ENCODE data around the gene FNDC3B.

FNDC3B gene

GRCh38 chr3:172378439-172378838 lies 339.1 kb downstream of the FNDC3B start:
- TF ChIP-seq, protein P1, sequence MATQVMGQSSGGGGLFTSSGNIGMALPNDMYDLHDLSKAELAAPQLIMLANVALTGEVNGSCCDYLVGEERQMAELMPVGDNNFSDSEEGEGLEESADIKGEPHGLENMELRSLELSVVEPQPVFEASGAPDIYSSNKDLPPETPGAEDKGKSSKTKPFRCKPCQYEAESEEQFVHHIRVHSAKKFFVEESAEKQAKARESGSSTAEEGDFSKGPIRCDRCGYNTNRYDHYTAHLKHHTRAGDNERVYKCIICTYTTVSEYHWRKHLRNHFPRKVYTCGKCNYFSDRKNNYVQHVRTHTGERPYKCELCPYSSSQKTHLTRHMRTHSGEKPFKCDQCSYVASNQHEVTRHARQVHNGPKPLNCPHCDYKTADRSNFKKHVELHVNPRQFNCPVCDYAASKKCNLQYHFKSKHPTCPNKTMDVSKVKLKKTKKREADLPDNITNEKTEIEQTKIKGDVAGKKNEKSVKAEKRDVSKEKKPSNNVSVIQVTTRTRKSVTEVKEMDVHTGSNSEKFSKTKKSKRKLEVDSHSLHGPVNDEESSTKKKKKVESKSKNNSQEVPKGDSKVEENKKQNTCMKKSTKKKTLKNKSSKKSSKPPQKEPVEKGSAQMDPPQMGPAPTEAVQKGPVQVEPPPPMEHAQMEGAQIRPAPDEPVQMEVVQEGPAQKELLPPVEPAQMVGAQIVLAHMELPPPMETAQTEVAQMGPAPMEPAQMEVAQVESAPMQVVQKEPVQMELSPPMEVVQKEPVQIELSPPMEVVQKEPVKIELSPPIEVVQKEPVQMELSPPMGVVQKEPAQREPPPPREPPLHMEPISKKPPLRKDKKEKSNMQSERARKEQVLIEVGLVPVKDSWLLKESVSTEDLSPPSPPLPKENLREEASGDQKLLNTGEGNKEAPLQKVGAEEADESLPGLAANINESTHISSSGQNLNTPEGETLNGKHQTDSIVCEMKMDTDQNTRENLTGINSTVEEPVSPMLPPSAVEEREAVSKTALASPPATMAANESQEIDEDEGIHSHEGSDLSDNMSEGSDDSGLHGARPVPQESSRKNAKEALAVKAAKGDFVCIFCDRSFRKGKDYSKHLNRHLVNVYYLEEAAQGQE (IDR thresholded peaks at IDR 0.05; ENCODE audit: low read depth): no peak
- TF ChIP-seq USF1 (IDR thresholded peaks at IDR 0.05) (no peak), CREB1 (IDR thresholded peaks at IDR 0.05; ENCODE audit: low read depth) (no peak), YY1 (IDR thresholded peaks at IDR 0.05; ENCODE audit: low read depth) (no peak)
- TF ChIP-seq, protein P2, sequence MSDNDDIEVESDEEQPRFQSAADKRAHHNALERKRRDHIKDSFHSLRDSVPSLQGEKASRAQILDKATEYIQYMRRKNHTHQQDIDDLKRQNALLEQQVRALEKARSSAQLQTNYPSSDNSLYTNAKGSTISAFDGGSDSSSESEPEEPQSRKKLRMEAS (IDR thresholded peaks at IDR 0.05): no peak

DNA sequence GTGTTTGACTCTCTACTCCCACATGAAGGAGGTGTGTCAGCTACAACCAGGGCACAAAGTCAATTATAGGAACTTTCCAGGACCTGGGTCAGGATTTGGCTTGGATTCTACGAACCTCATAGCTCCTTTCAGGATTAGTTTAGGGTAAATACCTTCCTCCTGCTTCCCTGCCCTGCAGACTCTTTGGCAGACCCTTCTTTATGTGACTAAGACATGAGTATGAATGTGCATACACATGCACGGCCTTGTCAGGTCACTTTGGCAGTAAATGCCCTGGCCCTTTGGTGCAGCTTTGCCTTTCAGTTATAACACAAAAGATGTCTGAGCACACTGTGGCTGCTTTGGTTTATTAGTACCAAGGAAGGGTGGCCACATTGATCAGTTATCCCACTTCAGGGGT lies 340.0 kb downstream of the FNDC3B start:
- TF ChIP-seq TCF12 (IDR thresholded peaks at IDR 0.05; ENCODE audit: low read depth): no peak
- no peak for TF ChIP-seq YY1 (IDR thresholded peaks at IDR 0.05; ENCODE audit: low read depth)
- no peak for TF ChIP-seq USF1 (IDR thresholded peaks at IDR 0.05)
- no peak for TF ChIP-seq TAF1 (IDR thresholded peaks at IDR 0.05; ENCODE audit: low read depth)
- TF ChIP-seq, protein P2 (IDR thresholded peaks at IDR 0.05): no peak
- TF ChIP-seq EGR1 (IDR thresholded peaks at IDR 0.05): no peak
- TF ChIP-seq ZBTB7A (IDR thresholded peaks at IDR 0.05; ENCODE audit: low read depth): no peak
- no peak for TF ChIP-seq FOXM1 (IDR thresholded peaks at IDR 0.05; ENCODE audit: borderline replicate concordance, low read depth)

DNA sequence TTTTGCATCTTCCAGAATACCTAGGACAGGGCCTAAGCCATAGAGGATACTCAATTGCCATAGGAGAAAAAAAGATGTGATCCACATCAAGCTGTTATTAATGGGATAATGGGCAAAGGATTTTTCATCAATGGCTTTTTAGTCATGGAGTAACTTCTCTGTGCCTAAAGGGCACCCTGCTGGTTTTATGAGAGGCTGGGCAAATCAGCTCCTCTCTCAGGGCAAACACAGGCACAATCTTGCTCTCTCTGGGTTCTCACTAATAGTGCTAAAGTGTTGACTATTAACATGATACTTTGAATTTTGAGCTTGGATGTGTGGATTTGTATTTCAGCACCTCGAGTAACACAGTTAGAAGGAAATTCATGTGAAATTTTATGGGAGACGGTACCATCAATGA lies 341.3 kb downstream of the FNDC3B start:
- TF ChIP-seq ZBTB7A (IDR thresholded peaks at IDR 0.05; ENCODE audit: low read depth): no peak

- TF ChIP-seq CREB1 (IDR thresholded peaks at IDR 0.05; ENCODE audit: low read depth) (no peak), TCF12 (IDR thresholded peaks at IDR 0.05; ENCODE audit: low read depth) (no peak), EGR1 (IDR thresholded peaks at IDR 0.05) (no peak), ZBTB7A (IDR thresholded peaks at IDR 0.05; ENCODE audit: low read depth) (no peak), NFIC (IDR thresholded peaks at IDR 0.05) (no peak), YY1 (IDR thresholded peaks at IDR 0.05; ENCODE audit: low read depth) (no peak), CEBPB (IDR thresholded peaks at IDR 0.05) (no peak), TEAD4 (IDR thresholded peaks at IDR 0.05) (no peak), RAD21 (IDR thresholded peaks at IDR 0.05; ENCODE audit: low read depth) (no peak), TAF1 (IDR thresholded peaks at IDR 0.05; ENCODE audit: low read depth) (no peak), EP300 (IDR thresholded peaks at IDR 0.05; ENCODE audit: borderline replicate concordance) (no peak), USF1 (IDR thresholded peaks at IDR 0.05) (no peak), FOXM1 (IDR thresholded peaks at IDR 0.05; ENCODE audit: borderline replicate concordance, low read depth) (no peak)
- TF ChIP-seq, protein P2 (IDR thresholded peaks at IDR 0.05): no peak
- TF ChIP-seq, protein P1 (IDR thresholded peaks at IDR 0.05; ENCODE audit: low read depth): no peak
Measured at GRCh38 chr3:172383306-172383796, 344.0 kb downstream of the FNDC3B start.

DNA sequence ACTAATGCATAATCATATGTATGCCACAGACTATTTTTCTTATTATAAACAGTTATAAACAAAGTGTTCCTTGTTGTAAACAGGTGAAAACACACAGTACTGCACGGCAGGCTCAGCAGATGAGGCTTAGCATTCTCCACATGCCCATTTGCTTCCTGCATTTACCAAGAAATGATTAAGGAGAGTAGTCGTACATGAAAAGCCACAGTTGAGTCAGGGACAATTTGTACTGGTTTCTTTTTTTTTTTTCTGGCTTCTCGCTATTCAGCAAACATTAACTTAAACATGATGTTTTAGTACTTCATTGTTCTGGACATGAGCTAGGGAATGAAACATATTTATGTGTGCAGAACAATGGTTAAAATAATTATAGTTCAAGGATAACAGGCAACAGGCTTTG lies 345.5 kb downstream of the FNDC3B start:
- TF ChIP-seq RAD21 (IDR thresholded peaks at IDR 0.05; ENCODE audit: low read depth) (no peak), YY1 (IDR thresholded peaks at IDR 0.05; ENCODE audit: low read depth) (no peak), USF1 (IDR thresholded peaks at IDR 0.05) (no peak)

DNA sequence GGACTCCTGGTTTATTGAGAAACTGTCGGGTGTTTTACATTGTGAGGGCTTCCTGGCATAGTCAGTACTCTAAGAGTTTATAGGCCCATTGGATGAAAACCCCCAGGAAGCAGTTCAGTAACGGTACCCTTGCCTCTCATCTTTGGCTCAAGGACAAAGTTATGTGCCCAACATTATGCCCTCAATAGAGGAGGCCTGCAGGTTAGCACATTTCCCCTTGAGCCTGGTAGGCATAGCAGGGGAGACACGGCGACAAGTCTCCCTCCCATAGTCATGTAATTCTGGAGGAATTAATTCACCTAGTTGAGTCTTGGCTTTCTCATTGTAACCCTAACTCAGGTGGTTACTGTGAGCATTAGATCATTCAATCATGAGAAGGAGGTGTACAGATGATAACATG lies 348.4 kb downstream of the FNDC3B start:
- no peak for TF ChIP-seq YY1 (IDR thresholded peaks at IDR 0.05; ENCODE audit: low read depth)

Measured in Ishikawa (cell line).